Measurements from ENCODE around the gene ACTC1. TPM values are rescaled to one million over a fixed set of nuclear protein-coding genes. Genes with fewer than 3 reads are reported as not detected.
A peak's percentile ranks its signal among the peaks of the same experiment; 100 is the strongest.

Gene ACTC1
- polyA plus RNA-seq, 1 donor (not counting 4 experiments of a cell fraction or from before 2014, with no cell fraction given): not detected

- dilution Hi-C loops (cut with MboI; ENCODE audit: extremely low pct_ligation_motif_present, low sequenced_read_pairs): no loop called here
- no peak for FAIRE-seq
Observed at GRCh38 chr15:34838282-34838681, 42.9 kb upstream of the ACTC1 start.

GRCh38 chr15:34837246-34838016 lies 42.1 kb upstream of the ACTC1 start:
- H2AFZ ChIP-seq (ENCODE audit: control insufficient read depth, low read length): no peak overlapping the region
- FAIRE-seq: peak; percentile 90

More at GRCh38 chr15:34838282-34838681, 42.9 kb upstream of the ACTC1 start:
- Histone ChIP-seq H3K9me1 (ENCODE audit: control insufficient read depth, extremely low read depth, insufficient read depth, low read length) (no peaks in the 10 kb centered on the region), H3K9me3 (ENCODE audit: control insufficient read depth, low read depth, low read length) (no peaks in the 10 kb centered on the region), H4K20me1 (ENCODE audit: control insufficient read depth, extremely low read depth, insufficient read depth, low read length) (no peaks in the 10 kb centered on the region), H3K4me3 (ENCODE audit: control insufficient read depth in 2 of 3, extremely low read depth in 1 of 3, insufficient read depth in 2 of 3, low read depth in 1 of 3, low read length in 3 of 3) (no peak overlapping the region), H3K27ac (ENCODE audit: control insufficient read depth, insufficient read depth, low read length) (no peak overlapping the region), H3K27me3 (ENCODE audit: control insufficient read depth, extremely low read depth, insufficient read depth, low read length) (no peaks in the 10 kb centered on the region), H2AFZ (ENCODE audit: control insufficient read depth, low read length) (no peak overlapping the region), H3K79me2 (ENCODE audit: control insufficient read depth, insufficient read depth, low read length) (no peaks in the 10 kb centered on the region), H3K9ac (ENCODE audit: control insufficient read depth, extremely low read depth, insufficient read depth, low read length) (no peak overlapping the region), H3K36me3 (ENCODE audit: control insufficient read depth in 2 of 2, extremely low read depth in 1 of 2, insufficient read depth in 2 of 2, low read length in 2 of 2) (no peaks in the 10 kb centered on the region), H3K4me2 (ENCODE audit: control insufficient read depth, extremely low read depth, insufficient read depth, low read depth, low read length) (no peak overlapping the region), H3K4me1 (ENCODE audit: control insufficient read depth, extremely low read depth, insufficient read depth, low read length) (peaks cover 9% of the 10 kb centered on the region)
- no peak for TF ChIP-seq EZH2 (IDR thresholded peaks at IDR 0.05; ENCODE audit: low read length)
- no peak for DNase-seq (ENCODE audit: low read depth, low spot score)

More at GRCh38 chr15:34837246-34838016, 42.1 kb upstream of the ACTC1 start:
- no peaks in the 10 kb centered on the region for H3K9me3 ChIP-seq (ENCODE audit: control insufficient read depth, low read depth, low read length)
- no peak overlapping the region for H3K9ac ChIP-seq (ENCODE audit: control insufficient read depth, extremely low read depth, insufficient read depth, low read length)
- dilution Hi-C loops (cut with MboI; ENCODE audit: extremely low pct_ligation_motif_present, low sequenced_read_pairs): no loop called here
- no peaks in the 10 kb centered on the region for H3K79me2 ChIP-seq (ENCODE audit: control insufficient read depth, insufficient read depth, low read length)
- H3K4me2 ChIP-seq (ENCODE audit: control insufficient read depth, extremely low read depth, insufficient read depth, low read depth, low read length): peak overlapping the region; percentile 20
- H4K20me1 ChIP-seq (ENCODE audit: control insufficient read depth, extremely low read depth, insufficient read depth, low read length): no peaks in the 10 kb centered on the region
- no peaks in the 10 kb centered on the region for H3K36me3 ChIP-seq (ENCODE audit: control insufficient read depth in 2 of 2, extremely low read depth in 1 of 2, insufficient read depth in 2 of 2, low read length in 2 of 2)
- no peak overlapping the region for H3K4me3 ChIP-seq (ENCODE audit: control insufficient read depth in 2 of 3, extremely low read depth in 1 of 3, insufficient read depth in 2 of 3, low read depth in 1 of 3, low read length in 3 of 3)
- peaks cover 9% of the 10 kb centered on the region for H3K4me1 ChIP-seq (ENCODE audit: control insufficient read depth, extremely low read depth, insufficient read depth, low read length)
- no peaks in the 10 kb centered on the region for H3K27me3 ChIP-seq (ENCODE audit: control insufficient read depth, extremely low read depth, insufficient read depth, low read length)
- no peak overlapping the region for H3K27ac ChIP-seq (ENCODE audit: control insufficient read depth, insufficient read depth, low read length)
- DNase-seq (ENCODE audit: low read depth, low spot score): peak; percentile 26
- no peaks in the 10 kb centered on the region for H3K9me1 ChIP-seq (ENCODE audit: control insufficient read depth, extremely low read depth, insufficient read depth, low read length)
- TF ChIP-seq CTCF (optimal IDR thresholded peaks at IDR 0.05 in 1 of 3, IDR thresholded peaks at IDR 0.05 in 1 of 3, conservative IDR thresholded peaks at IDR 0.05 in 1 of 3; ENCODE audit: extremely low read depth in 1 of 3, insufficient read depth in 2 of 3, low read length in 3 of 3): no peak
- no peak for TF ChIP-seq EZH2 (IDR thresholded peaks at IDR 0.05; ENCODE audit: low read length)

All from keratinocyte (primary cell).